Mesenteric fat pad (tissue), 1 donor: Measurements from ENCODE around the gene EYA3. TPM values are rescaled to one million over a fixed set of nuclear protein-coding genes. Genes with fewer than 3 reads are reported as not detected.

Source experiments
- DNase-seq: peaks from one replicate; pipeline ENCODE4 v3.0.0-alpha.2; 2020; ENCODE audit warnings: low spot score
- total RNA-seq: library from RNA; stranded (reverse); fragmentation: NEBNext Ultra II Directional; extraction: Animal tissue kit (Norgen Biotek cat#: 25700); gene quantifications from one replicate; pipeline ENCODE4 v1.2.1, GENCODE V29; 2021
- donor health status: DM: yes; HTN: yes; CAD: no.

Gene EYA3
- total RNA-seq, 1 donor from 2014 or later = 15.3 TPM

DNA sequence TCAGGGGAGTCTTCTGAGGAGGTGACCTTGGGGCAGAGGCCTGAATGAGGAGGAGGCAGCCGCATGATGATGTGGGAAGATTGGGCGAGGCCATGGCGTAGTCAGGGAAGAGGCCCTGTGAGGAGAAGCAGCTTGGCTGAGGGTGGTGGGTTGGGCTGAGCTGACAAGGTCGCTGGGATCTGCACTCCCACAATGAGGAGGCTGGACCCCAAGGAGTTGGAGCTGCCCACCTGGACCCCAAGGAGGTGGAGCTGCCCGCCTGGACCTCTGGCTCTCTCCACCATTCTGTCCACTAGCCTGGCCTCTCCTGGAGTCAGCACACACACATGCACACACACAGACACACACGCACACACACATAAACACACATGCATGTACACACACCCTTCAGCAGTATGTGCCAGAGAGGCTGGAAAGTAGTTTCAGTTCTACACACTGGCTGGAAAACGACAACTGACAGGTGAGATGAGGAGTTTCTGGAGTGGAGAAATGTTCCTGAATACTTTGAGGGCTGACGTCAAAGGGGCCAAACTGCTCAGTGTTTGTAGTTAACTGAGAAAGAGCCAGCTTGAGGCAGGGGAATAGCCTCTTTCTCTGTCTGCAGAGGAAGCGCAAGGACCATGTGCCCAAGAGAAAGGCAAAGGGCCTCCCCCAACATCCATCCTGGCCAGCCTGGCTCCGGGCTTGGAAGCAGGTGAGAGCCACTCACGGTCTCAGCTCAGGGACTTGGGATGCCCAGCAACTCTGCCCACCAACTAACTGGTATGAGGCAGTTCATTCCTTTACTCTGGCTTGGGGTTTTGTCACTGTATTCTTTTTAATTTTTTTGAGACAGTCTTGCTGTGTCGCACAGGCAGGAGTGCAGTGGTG lies 146.5 kb downstream of the EYA3 start:
- no peak for DNase-seq

DNA sequence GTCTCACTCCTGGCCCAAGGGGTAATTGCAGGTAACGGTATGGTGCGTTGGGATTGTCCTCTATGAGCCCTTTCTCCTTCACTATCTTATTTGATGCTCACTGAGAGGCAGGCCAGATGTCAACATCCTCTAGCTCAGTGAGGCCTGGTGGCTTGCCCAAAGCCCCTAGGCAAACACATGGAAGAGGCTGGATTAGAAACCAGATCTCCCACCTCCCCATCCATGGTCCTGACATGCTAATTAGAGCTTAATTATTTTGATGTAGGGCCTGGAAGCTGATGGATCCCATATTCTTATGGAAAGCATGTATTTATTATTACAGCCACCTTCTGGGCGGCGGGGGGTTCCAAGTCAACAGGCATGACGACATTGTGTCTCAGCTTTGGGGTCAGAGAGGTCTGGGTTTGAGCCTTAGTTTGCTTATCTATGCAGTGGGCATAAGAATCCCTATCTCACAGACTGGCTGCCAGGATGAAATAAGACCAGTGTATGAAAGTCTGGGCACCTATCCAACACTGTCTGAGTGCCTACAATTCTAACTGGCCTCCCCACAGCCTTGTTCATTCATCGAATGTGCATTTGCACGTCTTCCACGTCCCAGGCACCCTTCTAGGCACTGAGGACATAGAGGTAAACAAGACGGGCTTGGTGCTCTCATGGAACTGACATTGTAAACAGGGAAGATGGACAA lies 147.4 kb downstream of the EYA3 start:
- no peak for DNase-seq

DNA sequence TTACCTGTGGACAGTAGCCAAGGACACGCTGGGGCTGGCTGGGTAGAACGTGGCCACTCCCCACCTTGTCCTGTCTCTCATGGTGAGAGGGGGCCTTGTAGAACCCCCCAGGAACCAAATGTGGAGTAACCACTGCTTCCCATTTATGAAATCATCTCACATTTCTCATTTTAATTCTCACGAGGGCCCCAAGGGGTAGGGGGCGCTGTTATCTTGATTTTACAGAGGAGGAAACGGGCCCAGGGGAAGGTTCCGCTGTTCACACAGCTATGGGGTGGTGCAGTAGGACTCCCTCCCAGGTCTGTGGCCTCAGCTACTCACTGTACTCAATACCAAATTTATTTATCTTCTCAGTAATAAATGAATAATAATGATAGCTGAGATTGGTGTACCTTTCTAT lies 148.1 kb downstream of the EYA3 start:
- no peak for DNase-seq

DNA sequence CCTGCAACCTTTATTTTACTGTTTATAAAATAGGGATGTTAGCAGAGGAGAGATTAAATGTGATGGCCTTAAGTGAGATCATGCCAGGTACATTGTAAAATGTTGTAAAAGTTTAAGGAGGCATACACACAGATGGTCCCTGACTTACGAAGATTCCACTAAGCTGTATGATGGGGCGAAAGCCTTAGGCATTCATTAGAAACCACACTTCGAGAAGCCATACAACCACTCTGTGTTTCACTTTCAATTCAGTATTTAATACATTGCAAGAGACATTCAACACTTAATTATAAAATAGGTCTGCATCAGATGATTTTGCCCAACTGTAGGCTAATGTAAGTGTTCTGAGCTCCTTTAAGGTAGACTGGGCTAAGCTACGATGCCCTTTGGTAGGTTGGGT lies 149.9 kb downstream of the EYA3 start:
- DNase-seq = no peak

DNA sequence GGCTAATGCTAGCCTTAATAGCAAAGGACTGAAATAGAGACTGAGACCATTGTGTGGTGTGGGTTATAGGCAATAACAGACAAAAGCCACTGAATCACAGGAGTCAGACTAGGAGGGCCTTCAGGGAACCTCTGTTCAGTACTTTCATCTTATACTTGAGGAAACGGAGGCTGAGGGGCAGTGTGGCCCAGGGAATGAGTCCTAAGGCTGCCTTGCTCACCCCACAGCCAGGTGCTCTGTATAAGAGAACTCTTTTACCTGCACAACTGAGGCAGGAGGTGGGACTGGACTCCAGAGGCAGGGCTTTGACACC lies 150.9 kb downstream of the EYA3 start:
- DNase-seq = no peak

DNA sequence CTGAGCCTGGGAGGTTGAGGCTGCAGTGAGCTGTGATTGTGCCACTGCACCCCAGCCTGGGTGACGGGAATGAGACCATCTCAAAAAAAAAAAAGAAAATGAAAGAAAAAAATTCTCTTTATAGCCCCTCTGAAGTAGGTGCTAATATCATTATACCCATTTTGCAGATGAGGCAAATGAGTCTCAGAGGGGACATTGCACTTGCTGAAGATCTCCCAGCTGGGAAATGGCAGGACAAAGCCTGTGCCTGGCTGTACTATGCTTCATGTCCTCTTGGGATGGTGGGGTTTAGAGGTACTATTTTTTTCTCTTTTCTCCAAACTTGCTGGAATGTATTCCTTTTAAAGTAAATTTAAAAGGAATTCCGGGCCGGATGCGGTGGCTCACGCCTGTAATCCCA lies 152.0 kb downstream of the EYA3 start:
- no peak for DNase-seq

DNA sequence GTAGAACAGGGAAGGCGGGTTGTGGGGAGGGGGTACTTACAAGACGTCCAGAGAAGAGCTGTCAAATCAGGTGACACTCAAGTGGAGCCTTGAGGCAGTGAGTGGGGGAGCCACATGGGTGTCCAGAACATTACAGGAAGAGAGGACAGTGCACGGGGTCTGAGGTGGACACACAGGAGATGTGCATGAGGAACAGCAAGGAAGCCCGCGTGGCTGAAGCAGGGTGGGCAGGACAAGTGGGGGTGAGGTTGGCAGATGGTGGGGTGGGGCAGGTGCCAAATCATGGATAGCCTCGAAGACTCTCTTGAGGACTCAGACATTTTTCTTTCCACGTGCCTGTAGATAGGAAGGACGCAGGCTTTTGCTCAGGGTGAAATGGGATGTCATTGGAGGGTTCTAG lies 152.7 kb downstream of the EYA3 start:
- DNase-seq = no peak

DNA sequence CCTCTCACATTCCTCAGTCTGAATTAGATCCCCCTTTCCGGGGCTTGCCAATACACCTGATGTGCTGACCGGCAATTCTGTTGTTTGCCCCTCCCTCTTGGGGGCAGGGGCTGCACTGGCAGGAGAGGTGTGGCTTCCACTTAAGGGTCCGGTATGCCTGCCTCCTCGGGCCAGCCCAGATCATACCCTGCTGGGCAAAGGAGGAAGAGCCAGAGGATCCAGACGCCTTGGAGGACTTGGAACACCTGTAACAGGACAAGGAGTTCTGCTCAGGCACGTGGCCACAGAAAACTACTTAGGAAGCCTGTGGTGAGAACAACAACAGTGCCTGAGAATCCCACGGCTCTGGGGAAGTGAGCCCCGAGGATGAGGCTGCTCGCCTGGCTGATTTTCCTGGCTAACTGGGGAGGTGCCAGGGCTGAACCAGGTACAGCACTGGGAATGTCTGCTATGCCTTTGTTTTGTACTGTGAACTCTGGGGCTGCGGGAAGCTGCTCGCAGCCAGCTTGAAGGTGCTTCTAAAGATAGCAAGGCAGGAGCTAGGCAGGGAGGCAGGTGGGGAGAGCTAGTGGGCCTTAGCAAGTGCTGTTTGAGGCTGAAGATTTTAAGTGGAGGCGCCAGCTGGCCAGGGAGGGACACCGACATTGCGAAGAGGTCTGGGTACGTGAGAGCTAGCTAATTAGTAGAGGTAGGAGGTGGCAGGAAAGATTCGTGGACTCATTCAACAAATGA lies 153.4 kb downstream of the EYA3 start, which contains the start of gene SMPDL3B:
SMPDL3B (plus strand) TSS at position 183 of the 732 bp plus-strand sequence; CDS start at position 367, 184 bp downstream.
- no peak for DNase-seq

DNA sequence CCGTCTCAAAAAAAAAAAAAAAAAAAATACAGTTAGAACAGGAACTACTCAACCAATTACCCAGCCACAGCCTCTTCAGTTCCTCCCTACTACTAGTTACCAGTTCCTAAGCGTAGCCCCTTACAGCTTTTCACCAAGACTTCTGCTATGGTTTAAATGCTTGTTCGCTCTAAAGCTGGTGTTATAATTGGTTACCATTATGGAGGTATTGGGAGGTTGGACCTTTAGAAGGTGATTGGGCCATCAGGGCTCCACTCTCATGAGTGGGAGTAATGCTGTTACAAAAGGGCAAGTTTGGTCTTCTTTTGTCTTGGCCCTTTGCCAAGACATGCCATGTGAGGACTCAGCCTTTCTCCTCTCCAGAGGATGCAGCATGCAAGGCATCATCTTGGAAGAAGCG lies 156.7 kb downstream of the EYA3 start:
- no peak for DNase-seq

DNA sequence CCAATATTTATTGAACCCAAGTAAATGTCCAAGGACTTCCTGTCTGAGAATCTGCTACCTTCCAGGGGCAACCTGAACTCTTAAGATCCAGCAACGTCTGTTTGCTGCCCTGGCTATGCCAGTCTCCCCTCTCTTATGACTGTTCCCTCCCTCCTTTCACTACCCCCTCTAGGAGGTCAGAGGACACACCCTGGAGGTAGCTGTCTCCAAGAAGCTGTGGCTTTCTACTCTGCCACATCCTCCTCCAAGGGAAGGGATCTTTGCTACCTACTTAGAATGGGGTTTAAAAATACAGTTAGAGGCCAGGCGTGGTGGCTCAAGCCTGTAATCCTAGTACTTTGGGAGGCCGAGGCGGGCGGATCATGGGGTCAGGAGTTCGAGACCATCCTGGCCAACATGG lies 157.2 kb downstream of the EYA3 start:
- no peak for DNase-seq

DNA sequence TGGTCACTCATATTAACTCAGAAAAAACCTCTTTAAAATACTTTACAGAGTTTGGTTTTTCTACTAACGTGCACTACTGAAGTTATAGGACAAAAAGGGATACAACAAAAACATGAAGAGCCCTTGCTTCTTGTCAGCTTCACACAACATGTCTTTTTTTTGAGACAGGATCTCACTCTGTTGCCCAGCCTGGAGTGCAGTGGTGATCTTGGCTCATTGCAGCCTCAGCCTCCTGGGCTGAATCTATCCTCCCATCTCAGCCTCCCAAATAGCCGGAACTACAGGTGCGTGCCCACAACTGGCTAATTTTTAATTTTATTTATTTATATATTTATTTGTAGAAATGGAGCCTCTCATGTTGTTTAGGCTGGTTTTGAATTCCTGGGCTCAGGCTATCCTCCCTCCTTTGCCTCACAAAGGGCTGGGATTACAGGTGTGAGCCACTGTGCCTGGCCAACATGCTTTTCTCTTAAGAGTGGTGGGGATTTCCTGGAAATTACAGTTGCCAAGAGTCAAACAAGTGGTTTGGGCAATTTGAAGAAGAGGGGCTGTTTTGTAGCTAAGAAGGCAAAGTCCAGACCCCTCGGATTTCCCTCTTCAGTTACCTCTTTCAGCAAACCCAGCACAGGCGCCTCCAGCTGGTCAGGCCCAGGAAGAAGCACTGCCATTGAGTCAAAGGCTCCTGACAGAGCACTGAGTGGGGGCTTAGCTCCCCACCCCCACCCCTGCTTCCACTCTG lies 160.0 kb downstream of the EYA3 start:
- no peak for DNase-seq

DNA sequence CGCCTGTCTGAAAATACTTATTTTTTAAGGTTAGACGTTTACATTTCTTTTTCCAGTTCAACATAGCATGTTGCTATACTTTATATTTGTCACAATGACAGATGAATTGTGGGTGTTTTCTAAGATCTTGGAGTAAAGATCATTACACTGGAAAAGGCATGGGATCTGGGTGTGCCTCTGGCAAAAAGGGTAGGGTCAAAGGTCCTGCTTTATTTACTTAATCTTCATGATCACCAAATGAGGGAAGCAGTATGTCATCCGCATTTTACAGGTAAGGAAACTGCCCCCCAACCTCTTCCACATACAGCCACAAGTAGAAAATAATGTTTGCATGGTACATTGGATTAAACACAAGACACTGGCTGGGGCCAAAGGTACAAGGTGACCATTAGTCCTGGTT lies 166.1 kb downstream of the EYA3 start:
- no peak for DNase-seq

Other genes with a start within 250 kb of the EYA3 start
- gene THEMIS2, start 216.1 kb downstream of the EYA3 start, total RNA-seq = 64.9 TPM
- gene RPA2, start 174.0 kb downstream of the EYA3 start, total RNA-seq = 31.6 TPM
- not detected for gene SMPDL3B, start 153.6 kb downstream of the EYA3 start, total RNA-seq
- 7.0 TPM for gene XKR8, start 128.6 kb downstream of the EYA3 start, total RNA-seq
- 22.8 TPM for gene PTAFR, start 88.1 kb upstream of the EYA3 start, total RNA-seq
- gene DNAJC8, start 144.4 kb upstream of the EYA3 start, total RNA-seq = 70.7 TPM
- gene ATP5IF1, start 147.5 kb upstream of the EYA3 start, total RNA-seq = 50.7 TPM
- 23.2 TPM for gene SESN2, start 170.9 kb upstream of the EYA3 start, total RNA-seq
- 15.3 TPM for gene MED18, start 240.4 kb upstream of the EYA3 start, total RNA-seq